Measurements from ENCODE around the gene MARCHF4. TPM values are rescaled to one million over a fixed set of nuclear protein-coding genes. Genes with fewer than 3 reads are reported as not detected.

MARCHF4 gene
- total RNA-seq, 1 experiment from 2014 or later, result not detected

DNA sequence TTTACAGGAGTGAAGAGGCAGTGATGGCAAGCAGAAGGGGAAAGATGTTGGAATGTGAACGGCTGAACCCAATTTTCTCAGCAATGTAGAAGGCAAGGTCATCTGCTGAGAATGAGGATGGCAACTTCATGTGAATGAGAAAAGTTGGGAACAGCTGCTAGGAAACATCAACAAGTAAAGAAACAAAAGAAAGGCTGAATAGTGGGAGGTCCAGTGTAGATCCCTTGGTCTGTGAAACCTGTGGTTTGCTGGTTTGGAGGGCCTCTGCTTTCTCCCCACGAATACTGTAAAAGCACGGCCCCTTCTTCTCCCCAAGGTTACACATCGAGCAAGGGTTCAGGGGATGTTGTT is 27.4 kb downstream of the MARCHF4 start:
- Histone ChIP-seq H3K27ac (ENCODE audit: low read depth, low read length) (no peak overlapping the region), H4K20me1 (ENCODE audit: insufficient read depth) (no peaks in the 10 kb centered on the region), H3K4me3 (replicated peaks in 1 of 2; ENCODE audit: low read depth in 1 of 2, low read length in 2 of 2) (no peak overlapping the region), H3K4me2 (ENCODE audit: low read length) (no peak overlapping the region), H3K9ac (ENCODE audit: low read length) (no peak overlapping the region), H3K79me2 (ENCODE audit: insufficient read depth, low read length) (no peaks in the 10 kb centered on the region), H2AFZ (ENCODE audit: low read depth, low read length, poor library complexity, severe bottlenecking) (no peak overlapping the region), H3K4me1 (ENCODE audit: control insufficient read depth in 1 of 2, insufficient read depth in 2 of 2, low read length in 2 of 2) (peaks cover 0 to 8% of the 10 kb centered on the region in 2 experiments; a peak in 1 of 4 replicates), H3K36me3 (ENCODE audit: control insufficient read depth in 1 of 2, insufficient read depth in 2 of 2, low read length in 2 of 2) (no peaks in the 10 kb centered on the region), H3K9me2 (ENCODE audit: insufficient read depth) (no peaks in the 10 kb centered on the region), H3K9me3 (ENCODE audit: control insufficient read depth in 1 of 2, insufficient read depth in 1 of 2, low read depth in 1 of 2, low read length in 2 of 2) (no peaks in the 10 kb centered on the region), H3K27me3 (ENCODE audit: insufficient read depth, low read length) (peaks cover 15% of the 10 kb centered on the region; the same call in 1 of the 2 replicates)
- no peak for DNase-seq (ENCODE audit: low read depth, low spot score)
- ATAC-seq, result no peak
- POLR2A ChIA-PET, result no interaction called here
- RAD21 ChIA-PET (ENCODE audit: low non-redundant PET in 1 of 2, low total read pairs in 2 of 2, uncharacterized antibody in 2 of 2, unreplicated experiment in 2 of 2), result no interaction called here
- CTCF ChIA-PET, result no interaction called here
- intact Hi-C loops (cut with micrococcal nuclease), result no loop called here
- TF ChIP-seq ZFX (IDR thresholded peaks at IDR 0.05), result no peak
- no peak for TF ChIP-seq POLR2AphosphoS5 (IDR thresholded peaks at IDR 0.05; ENCODE audit: low read depth, low read length)
- no peak for TF ChIP-seq CBX3 (IDR thresholded peaks at IDR 0.05; ENCODE audit: low read depth)
- no peak for TF ChIP-seq YY1 (IDR thresholded peaks at IDR 0.05; ENCODE audit: extremely low read depth, insufficient replicate concordance, low read depth, low read length)
- no peak for TF ChIP-seq ELF1 (IDR thresholded peaks at IDR 0.05; ENCODE audit: borderline replicate concordance, low read depth)
- TF ChIP-seq EZH2 (IDR thresholded peaks at IDR 0.05), result no peak
- no peak for TF ChIP-seq SRF (IDR thresholded peaks at IDR 0.05; ENCODE audit: low read depth)
- TF ChIP-seq, protein P1, sequence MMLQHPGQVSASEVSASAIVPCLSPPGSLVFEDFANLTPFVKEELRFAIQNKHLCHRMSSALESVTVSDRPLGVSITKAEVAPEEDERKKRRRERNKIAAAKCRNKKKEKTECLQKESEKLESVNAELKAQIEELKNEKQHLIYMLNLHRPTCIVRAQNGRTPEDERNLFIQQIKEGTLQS (IDR thresholded peaks at IDR 0.05), result no peak
- TF ChIP-seq FOSL1 (IDR thresholded peaks at IDR 0.05; ENCODE audit: low read depth), result no peak
- TF ChIP-seq EZH2phosphoT487 (IDR thresholded peaks at IDR 0.05; ENCODE audit: borderline replicate concordance), result no peak
- no peak for TF ChIP-seq RAD21 (IDR thresholded peaks at IDR 0.05; ENCODE audit: low read depth)
- BruUV-seq (replicated peaks), result no TSS peak

DNA sequence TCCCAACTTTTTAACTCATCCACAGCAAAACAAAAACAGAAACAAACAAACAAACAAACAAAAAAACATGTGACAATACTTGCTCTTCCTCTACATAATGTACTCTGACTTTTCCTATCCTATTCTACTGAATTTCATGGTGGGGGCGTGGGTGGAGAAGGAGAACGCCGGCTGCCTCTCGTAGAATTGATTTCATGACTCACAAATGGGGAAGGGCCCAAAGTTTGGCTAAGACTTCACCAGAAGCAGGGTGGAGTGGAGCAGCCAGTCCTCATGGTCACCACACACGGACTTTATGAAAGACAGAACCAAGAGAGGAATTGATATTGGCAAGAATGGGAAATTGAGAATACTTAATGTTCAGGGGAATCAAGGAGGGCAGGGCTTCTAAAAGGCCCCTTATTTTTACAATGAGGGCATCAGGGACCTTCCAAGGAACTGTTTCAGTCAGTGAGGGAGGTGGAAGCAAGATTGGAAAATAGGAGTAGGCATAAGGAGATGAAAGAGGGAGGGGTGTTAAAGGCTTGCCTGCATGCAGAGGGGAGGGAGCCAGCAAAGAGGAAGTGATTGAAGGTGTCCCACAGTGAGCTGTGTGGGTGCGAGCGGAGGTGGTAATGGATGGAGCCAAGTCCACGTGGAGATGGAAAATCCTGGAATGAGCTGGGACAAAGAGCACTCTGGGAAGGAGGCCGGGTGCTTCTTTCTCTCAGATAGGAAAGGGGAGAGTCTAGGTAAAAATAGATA is 27.9 kb downstream of the MARCHF4 start:
- CTCF ChIA-PET, result no interaction called here
- H3K9ac ChIP-seq (ENCODE audit: low read length), result no peak overlapping the region
- ATAC-seq (no peak), DNase-seq (ENCODE audit: low read depth, low spot score) (no peak)
- H4K20me1 ChIP-seq (ENCODE audit: insufficient read depth), result no peaks in the 10 kb centered on the region
- H3K4me3 ChIP-seq (replicated peaks in 1 of 2; ENCODE audit: low read depth in 1 of 2, low read length in 2 of 2), result no peak overlapping the region
- intact Hi-C loops (cut with micrococcal nuclease), result no loop called here
- peaks cover 15% of the 10 kb centered on the region; the same call in 1 of the 2 replicates for H3K27me3 ChIP-seq (ENCODE audit: insufficient read depth, low read length)
- no peaks in the 10 kb centered on the region for H3K36me3 ChIP-seq (ENCODE audit: control insufficient read depth in 1 of 2, insufficient read depth in 2 of 2, low read length in 2 of 2)
- RAD21 ChIA-PET (ENCODE audit: low non-redundant PET in 1 of 2, low total read pairs in 2 of 2, uncharacterized antibody in 2 of 2, unreplicated experiment in 2 of 2), result no interaction called here
- H3K9me3 ChIP-seq (ENCODE audit: control insufficient read depth in 1 of 2, insufficient read depth in 1 of 2, low read depth in 1 of 2, low read length in 2 of 2), result no peaks in the 10 kb centered on the region
- H3K4me2 ChIP-seq (ENCODE audit: low read length), result no peak overlapping the region
- POLR2A ChIA-PET, result no interaction called here
- H3K79me2 ChIP-seq (ENCODE audit: insufficient read depth, low read length), result no peaks in the 10 kb centered on the region
- no peak overlapping the region for H3K27ac ChIP-seq (ENCODE audit: low read depth, low read length)
- no peak overlapping the region for H2AFZ ChIP-seq (ENCODE audit: low read depth, low read length, poor library complexity, severe bottlenecking)
- no TSS peak for BruUV-seq (replicated peaks)
- H3K9me2 ChIP-seq (ENCODE audit: insufficient read depth), result no peaks in the 10 kb centered on the region
- peaks cover 0 to 13% of the 10 kb centered on the region in 2 experiments; a peak in 1 of 4 replicates for H3K4me1 ChIP-seq (ENCODE audit: control insufficient read depth in 1 of 2, insufficient read depth in 2 of 2, low read length in 2 of 2)
- no peak for TF ChIP-seq CEBPB (IDR thresholded peaks at IDR 0.05; ENCODE audit: low read depth)
- TF ChIP-seq ELF1 (IDR thresholded peaks at IDR 0.05; ENCODE audit: borderline replicate concordance, low read depth), result no peak
- no peak for TF ChIP-seq CBX3 (IDR thresholded peaks at IDR 0.05; ENCODE audit: low read depth)
- TF ChIP-seq EGR1 (IDR thresholded peaks at IDR 0.05; ENCODE audit: low read depth), result no peak
- no peak for TF ChIP-seq RAD21 (IDR thresholded peaks at IDR 0.05; ENCODE audit: low read depth)
- TF ChIP-seq CTCF (IDR thresholded peaks at IDR 0.05 in 2 of 3, conservative IDR thresholded peaks at IDR 0.05 in 1 of 3; ENCODE audit: borderline replicate concordance in 1 of 3, insufficient read depth in 1 of 3, low read depth in 2 of 3, low read length in 2 of 3), result no peak
- no peak for TF ChIP-seq SP1 (IDR thresholded peaks at IDR 0.05; ENCODE audit: low read depth)
- TF ChIP-seq ZBTB33 (IDR thresholded peaks at IDR 0.05; ENCODE audit: extremely low read depth, insufficient replicate concordance, low read length), result no peak

Measured in HCT116 (cell line).